Inflammatory macrophage (primary cell): ENCODE measurements around the gene LIMCH1.

Experiments used
- DNase-seq, 2 donors: peaks; one replicate each; pipeline ENCODE4 v3.0.0-alpha.2; 2020 to 2022

The LIMCH1 gene

GRCh38 chr4:41528512-41529205, 9.3 kb upstream of the LIMCH1 start:
- no peak for DNase-seq

DNA sequence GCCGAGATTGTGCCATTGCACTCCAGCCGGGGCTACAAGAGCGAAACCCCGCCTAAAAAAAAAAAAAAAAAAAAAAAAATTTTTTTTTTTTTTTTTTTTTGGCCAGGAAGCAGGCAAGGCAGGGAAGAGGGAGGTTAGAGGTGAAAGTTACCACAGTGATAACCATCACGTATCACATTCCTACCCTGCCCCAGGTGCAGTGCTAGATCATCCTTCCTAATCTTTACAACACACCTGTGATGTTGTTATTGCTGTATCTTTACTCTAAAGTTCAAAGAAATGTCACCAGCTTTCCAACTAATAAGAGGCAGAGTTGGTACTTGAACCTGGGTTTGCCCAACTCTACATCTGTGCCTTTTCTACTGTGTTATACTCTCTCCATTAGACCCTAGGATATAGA, 7.2 kb upstream of the LIMCH1 start:
- DNase-seq, result no peak

- DNase-seq, result no peak
Observed at GRCh38 chr4:41532336-41532735, 5.6 kb upstream of the LIMCH1 start.

- DNase-seq, result peak; percentile 28 to 31
Observed at GRCh38 chr4:41532882-41533281, 5.1 kb upstream of the LIMCH1 start.

DNA sequence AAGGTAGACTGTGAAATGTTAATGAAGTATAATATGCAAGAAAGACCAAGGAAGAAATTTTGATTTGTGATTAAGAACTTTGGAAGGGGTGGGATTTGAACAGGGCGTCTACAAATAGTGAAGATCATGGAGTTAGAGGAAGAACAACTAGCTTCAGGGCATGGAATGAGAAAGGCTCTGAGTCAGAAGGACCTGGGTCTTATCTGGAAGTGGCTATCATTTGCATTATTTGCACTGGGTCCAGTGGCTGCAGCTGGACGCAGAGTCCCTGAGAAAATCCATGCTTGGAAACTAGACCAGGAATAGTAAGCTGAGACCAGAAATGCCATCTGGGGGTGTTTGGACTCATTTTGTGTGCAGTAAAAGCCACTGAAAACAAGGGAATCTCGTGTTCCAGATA, 4.3 kb upstream of the LIMCH1 start:
- DNase-seq, result no peak

GRCh38 chr4:41534404-41534803, 3.6 kb upstream of the LIMCH1 start:
- DNase-seq, result no peak

DNA sequence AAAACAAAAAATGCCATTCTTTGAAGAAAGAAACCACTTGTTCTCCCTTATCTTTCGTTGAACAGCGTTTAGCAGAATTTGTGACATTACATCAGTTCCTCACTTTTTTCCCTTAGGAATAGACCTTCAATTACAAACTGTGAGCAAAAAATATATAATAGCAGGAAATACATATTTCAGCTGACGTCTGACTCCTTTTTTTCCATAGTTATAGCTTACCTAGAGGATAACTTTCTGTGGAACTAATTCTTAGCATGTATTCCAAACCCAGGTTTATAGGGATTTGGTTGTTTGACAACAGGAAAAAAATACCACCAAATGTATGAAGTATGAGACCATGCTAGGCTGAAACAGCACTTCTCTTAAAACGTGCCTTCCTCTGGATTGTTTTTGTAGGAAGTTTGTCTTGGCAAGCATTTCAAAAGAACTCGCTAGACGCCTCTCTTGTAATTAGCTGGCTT, 2.0 kb upstream of the LIMCH1 start:
- DNase-seq, result no peak

GRCh38 chr4:41537292-41537890, 566 bp upstream of the LIMCH1 start:
- DNase-seq, result no peak

- DNase-seq, result no peak
Observed at GRCh38 chr4:41538887-41539498, 1.0 kb downstream of the LIMCH1 start.

- no peak for DNase-seq
Observed at GRCh38 chr4:41539711-41540110, 1.8 kb downstream of the LIMCH1 start.

- DNase-seq, result no peak
Observed at GRCh38 chr4:41540687-41541086, 2.7 kb downstream of the LIMCH1 start.

DNA sequence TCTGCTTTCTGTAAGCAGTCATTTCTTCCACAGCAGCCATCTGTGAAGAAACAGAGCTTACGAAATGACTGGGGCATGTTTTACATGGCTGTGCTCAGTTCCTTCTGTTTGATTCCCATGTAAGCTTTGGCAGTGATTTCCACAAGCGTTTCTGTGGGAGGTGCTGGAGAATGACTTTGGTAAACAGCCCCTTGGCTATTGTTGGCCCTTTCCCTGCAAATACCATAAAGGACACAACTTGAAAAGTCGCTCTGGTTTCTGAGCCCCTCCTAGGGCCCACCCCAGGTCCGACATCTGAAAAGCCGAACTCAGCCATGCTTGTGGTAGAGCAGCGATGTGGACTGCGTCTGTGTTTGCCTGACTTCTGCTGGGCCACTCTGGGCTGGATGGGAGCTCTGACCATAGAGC, 3.7 kb downstream of the LIMCH1 start:
- DNase-seq, result peak; percentile 7 to 21

DNA sequence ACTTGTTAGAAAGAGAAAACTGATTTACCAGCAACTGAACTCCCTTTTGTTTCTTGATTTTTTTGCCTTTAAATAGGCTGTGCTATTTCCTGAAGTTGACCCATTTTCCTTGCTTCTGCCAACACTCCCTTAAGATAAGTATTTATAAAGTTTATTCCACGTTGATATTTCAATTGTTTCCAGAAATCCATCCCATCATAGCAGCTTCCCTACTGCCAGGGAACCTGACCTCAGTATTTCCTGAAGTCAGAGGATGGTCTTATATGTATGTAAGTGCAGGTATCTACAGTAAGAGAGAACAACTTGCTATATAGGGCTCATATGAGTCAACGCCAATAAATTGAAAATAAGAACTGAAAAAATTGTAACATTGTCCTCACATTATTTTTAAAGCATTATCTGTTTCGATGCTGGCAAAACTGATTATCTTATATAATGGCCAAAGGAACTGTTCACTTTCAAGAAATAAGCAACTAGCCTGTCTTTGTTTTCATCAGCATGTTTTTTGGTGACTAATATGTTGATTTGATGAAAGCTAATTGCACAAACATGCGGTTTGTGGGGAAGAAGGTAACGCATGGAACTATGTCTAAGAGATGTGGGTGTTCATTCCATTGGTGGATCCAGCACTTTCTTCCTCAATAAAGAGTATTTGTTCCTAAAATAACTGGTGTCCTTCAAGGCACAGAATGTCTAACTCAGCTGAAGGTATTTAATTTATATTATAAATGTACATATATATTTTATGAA, 4.7 kb downstream of the LIMCH1 start:
- peak; percentile 51 to 52 for DNase-seq

DNA sequence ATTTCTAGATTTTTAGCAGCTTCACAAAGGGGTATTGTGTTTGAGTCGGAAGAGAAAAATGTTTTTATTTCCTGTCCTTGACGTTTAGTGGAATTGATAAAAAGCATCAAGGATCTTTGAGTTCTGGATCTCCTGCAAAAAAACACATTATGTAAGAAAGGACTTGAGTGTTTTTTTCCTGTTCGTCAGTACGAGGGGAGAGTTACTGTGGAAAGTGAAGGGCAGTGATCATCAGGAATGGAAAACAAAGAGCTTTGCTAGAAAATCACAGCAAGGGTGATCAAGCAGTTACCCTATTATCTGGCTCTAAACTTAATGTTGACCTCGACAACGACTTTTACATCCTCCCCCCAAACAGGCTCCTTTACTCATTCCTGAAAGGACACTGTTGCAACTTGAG, 7.3 kb downstream of the LIMCH1 start:
- no peak for DNase-seq

DNA sequence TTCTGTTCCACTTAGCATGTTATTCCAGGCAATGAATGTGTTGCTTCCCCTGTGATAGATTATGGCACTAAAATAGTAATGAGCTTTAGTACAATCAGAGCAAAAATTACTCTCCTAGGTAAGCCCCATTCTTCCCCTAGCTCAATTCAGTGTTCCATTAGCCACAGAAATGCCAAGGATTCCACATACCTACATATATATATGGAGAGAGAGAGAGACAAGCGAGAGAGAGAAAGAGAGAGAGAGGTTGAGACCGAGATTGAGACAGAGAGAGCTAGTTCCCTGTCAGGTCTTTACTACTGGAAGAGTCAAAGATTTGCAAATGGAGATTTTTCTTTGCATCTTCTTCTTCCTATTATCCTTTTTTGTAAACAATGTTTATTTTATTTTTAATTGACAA, 8.7 kb downstream of the LIMCH1 start:
- no peak for DNase-seq

DNA sequence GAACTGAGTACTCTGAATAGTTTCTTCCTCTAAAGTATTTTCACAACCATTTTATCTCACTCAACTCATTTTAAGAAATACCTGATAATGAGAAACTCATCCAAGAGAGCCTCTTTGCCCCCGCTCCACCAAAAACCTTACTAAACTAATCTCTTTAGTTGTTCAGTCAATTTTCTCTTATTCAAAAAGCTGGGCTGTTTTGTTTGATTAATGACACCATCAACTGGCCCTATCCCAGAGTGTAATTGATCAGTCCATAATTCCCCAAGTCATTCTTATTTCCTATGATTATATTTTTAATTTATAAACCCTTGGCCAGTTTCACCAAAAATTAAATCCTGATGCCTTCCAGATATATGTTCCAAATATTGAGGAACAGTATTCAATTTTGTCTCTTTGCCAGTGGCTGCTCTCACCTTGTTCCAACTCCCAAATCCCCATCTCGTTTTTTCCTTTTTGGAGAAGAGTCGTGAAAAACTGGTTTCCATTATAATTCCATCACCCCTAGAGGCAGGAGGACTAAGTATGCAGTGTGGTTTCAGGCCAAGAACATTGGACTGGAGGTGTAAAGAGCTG, 10.4 kb downstream of the LIMCH1 start:
- no peak for DNase-seq

GRCh38 chr4:41549478-41549877, 11.5 kb downstream of the LIMCH1 start:
- no peak for DNase-seq

- DNase-seq, result no peak
Observed at GRCh38 chr4:41550308-41550707, 12.4 kb downstream of the LIMCH1 start.

GRCh38 chr4:41551536-41551935, 13.6 kb downstream of the LIMCH1 start:
- DNase-seq, result no peak

DNA sequence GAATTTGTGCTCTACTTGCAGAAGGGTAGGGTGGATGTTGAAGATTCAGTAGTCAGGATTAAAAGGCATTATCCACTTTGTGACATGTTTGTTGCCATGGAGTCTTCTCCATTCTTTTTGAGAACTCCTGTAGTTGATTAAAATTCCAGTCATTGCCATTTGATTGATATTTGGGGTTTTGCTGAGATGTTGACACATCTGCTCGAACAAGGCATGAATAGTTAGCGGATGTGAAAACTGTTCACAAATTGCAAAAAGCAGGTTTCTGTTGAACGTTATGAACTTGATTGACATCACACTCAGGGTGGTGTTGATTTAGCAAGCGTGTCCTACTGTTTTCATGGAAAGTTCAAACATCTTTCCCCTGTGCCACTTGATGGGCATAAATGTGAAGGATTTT, 16.9 kb downstream of the LIMCH1 start:
- no peak for DNase-seq

DNA sequence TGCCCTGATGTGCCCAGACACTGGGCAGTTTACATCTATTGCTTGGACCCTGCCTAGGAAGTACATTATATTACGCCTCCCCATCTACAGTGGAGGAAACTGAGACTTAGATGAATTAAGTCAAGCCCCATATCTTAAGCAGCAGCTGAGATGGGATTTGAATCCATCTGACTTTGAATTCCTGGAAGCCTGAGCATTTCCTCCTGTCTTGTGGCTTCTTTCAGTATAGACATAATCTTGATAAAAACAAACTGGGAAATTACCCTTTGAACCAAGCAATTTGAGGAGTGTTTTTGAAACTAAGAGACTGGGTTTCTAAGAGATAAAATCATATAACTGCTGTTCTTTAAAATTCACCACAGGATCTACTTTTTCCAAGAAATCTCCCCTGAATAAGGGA, 18.6 kb downstream of the LIMCH1 start:
- DNase-seq, result no peak

DNA sequence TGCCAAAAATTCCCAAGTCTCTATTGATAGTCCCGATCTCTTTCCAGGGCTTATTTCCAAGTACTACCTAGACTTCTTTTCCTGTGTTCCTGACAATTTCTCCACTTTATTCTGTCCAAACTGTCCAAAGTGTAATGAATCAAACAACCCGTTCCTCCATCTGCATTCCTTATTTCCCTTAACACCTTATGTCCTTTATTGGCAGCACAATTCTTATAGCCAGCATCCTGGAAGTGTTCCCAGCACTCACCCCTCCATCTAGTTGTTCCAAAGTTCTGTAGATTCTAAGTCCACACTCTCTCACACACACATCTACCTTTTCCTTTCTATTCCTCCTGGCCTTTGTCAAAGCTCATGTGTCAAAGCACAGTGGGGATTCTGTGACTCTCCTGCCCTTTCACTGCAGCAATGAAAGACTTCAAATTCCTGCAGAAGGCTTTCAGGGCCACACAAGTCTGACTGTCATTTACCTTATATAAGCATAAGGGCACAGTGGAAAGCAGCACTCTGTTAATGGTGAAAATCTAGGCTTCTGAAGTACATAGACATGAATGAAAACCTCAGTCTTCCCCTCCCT, 22.1 kb downstream of the LIMCH1 start:
- DNase-seq, result no peak

- no peak for DNase-seq
Observed at GRCh38 chr4:41561244-41561643, 23.3 kb downstream of the LIMCH1 start.
